ENCODE data around the gene RPS15A. TPM values are rescaled to one million over a fixed set of nuclear protein-coding genes. Genes with fewer than 3 reads are reported as not detected.
"Not testable (repeated sequence)": the region's sequence is repeated elsewhere in the genome, so short reads cannot be mapped to it uniquely, and the experiment has no call there.

RPS15A gene
- total RNA-seq, 6 experiments from 2014 or later: 413 to 736 (median 445) TPM

GRCh38 chr16:18788828-18789514, 1.2 kb downstream of the RPS15A start:
- Histone ChIP-seq H3K36me3 (peaks cover 0 to 66% (median 30%) of the 10 kb centered on the region in 4 donors), H3K27ac (peak overlapping the region; percentile 68 to 79 (median 76)), H3K4me3 (peak overlapping the region; percentile 80 to 99 (median 98)), H3K4me1 (peaks cover 0 to 25% (median 8%) of the 10 kb centered on the region in 4 donors), H3K27me3 (no peaks in the 10 kb centered on the region), H3K9me3 (no peaks in the 10 kb centered on the region)
- intact Hi-C loops (cut with DNase I): no loop called here
- ATAC-seq (no peak), DNase-seq (no peak)
- WGBS (ENCODE audit: insufficient coverage, low coverage, low lambda C conversion rate, missing lambda C conversion rate): 9% methylated on average over 20 of the region's 20 CpGs
- TF ChIP-seq POLR2A (IDR thresholded peaks at IDR 0.05): no peak
- TF ChIP-seq CTCF (IDR thresholded peaks at IDR 0.05): no peak

- Histone ChIP-seq H3K4me1 (peaks cover 0 to 13% (median 5%) of the 10 kb centered on the region in 4 donors), H3K36me3 (peaks cover 7 to 65% (median 36%) of the 10 kb centered on the region in 4 donors)
- TF ChIP-seq POLR2A (IDR thresholded peaks at IDR 0.05) (no peak), CTCF (IDR thresholded peaks at IDR 0.05) (no peak)
Observed at GRCh38 chr16:18784917-18785623, 5.1 kb downstream of the RPS15A start.

GRCh38 chr16:18783430-18784341, 6.4 kb downstream of the RPS15A start:
- Histone ChIP-seq H3K4me1 (peaks cover 0 to 10% (median 4%) of the 10 kb centered on the region in 4 donors), H3K9me3 (no peaks in the 10 kb centered on the region), H3K27ac (no peak overlapping the region), H3K27me3 (no peaks in the 10 kb centered on the region), H3K4me3 (no peak overlapping the region), H3K36me3 (peaks cover 7 to 63% (median 36%) of the 10 kb centered on the region in 4 donors)
- TF ChIP-seq POLR2A (IDR thresholded peaks at IDR 0.05) (no peak), CTCF (IDR thresholded peaks at IDR 0.05) (no peak)
- 85% methylated on average over 6 of the region's 17 CpGs for WGBS (ENCODE audit: insufficient coverage, low coverage, low lambda C conversion rate, missing lambda C conversion rate)
- intact Hi-C loops (cut with DNase I): no loop called here
- ATAC-seq (no peak), DNase-seq (no peak)

More at GRCh38 chr16:18784917-18785623, 5.1 kb downstream of the RPS15A start:
- Histone ChIP-seq H3K27me3 (no peaks in the 10 kb centered on the region), H3K4me3 (no peak overlapping the region), H3K9me3 (no peaks in the 10 kb centered on the region), H3K27ac (no peak overlapping the region)
- ATAC-seq: no peak
- intact Hi-C loops (cut with DNase I): no loop called here
- DNase-seq: no peak
- 59% methylated on average over 6 of the region's 8 CpGs for WGBS (ENCODE audit: insufficient coverage, low coverage, low lambda C conversion rate, missing lambda C conversion rate)

- no peaks in the 10 kb centered on the region for H3K27me3 ChIP-seq
- 89% methylated on average over 7 of the region's 8 CpGs for WGBS (ENCODE audit: insufficient coverage, low coverage, low lambda C conversion rate, missing lambda C conversion rate)
- H3K36me3 ChIP-seq: peaks cover 7 to 55% (median 35%) of the 10 kb centered on the region in 4 donors
- no peak for TF ChIP-seq POLR2A (IDR thresholded peaks at IDR 0.05)
- no peak for TF ChIP-seq CTCF (IDR thresholded peaks at IDR 0.05)
- peaks cover 0 to 4% (median under 1%) of the 10 kb centered on the region in 4 donors for H3K4me1 ChIP-seq
- no peak overlapping the region for H3K27ac ChIP-seq
- ATAC-seq (no peak), DNase-seq (no peak)
- no peak overlapping the region for H3K4me3 ChIP-seq
- H3K9me3 ChIP-seq: no peaks in the 10 kb centered on the region
- intact Hi-C loops (cut with DNase I): no loop called here
Observed at GRCh38 chr16:18782697-18783429, 7.3 kb downstream of the RPS15A start.

GRCh38 chr16:18781232-18781631, 8.9 kb downstream of the RPS15A start:
- no CpG with 5 or more reads among the region's 6 CpGs for WGBS (ENCODE audit: insufficient coverage, low coverage, low lambda C conversion rate, missing lambda C conversion rate)
- H3K27ac ChIP-seq; H3K4me3 ChIP-seq; DNase-seq; H3K27me3 ChIP-seq; H3K9me3 ChIP-seq; H3K4me1 ChIP-seq; intact Hi-C loops (cut with DNase I); ATAC-seq: not testable (repeated sequence)
- H3K36me3 ChIP-seq: peaks cover 7 to 40% (median 26%) of the 10 kb centered on the region in 4 donors

GRCh38 chr16:18780460-18781026, 9.6 kb downstream of the RPS15A start:
- DNase-seq; H3K4me3 ChIP-seq; H3K27me3 ChIP-seq; H3K27ac ChIP-seq; H3K9me3 ChIP-seq; intact Hi-C loops (cut with DNase I); H3K4me1 ChIP-seq: not testable (repeated sequence)
- 33% methylated on average over 3 of the region's 8 CpGs for WGBS (ENCODE audit: insufficient coverage, low coverage, low lambda C conversion rate, missing lambda C conversion rate)
- peaks cover 7 to 33% (median 23%) of the 10 kb centered on the region in 4 donors for H3K36me3 ChIP-seq
- peak; percentile 23 to 38 (median 32) for ATAC-seq

Measured in right lobe of liver (tissue), 6 donors.